ENCODE data around the gene GOLGA7B. TPM values are rescaled to one million over a fixed set of nuclear protein-coding genes. Genes with fewer than 3 reads are reported as not detected.

GOLGA7B gene
- total RNA-seq, result 1 to 10 TPM; 3.8 to 7.7 TPM

GRCh38 chr10:97849687-97850402 is at the start of gene GOLGA7B:
GOLGA7B (plus strand) TSS chr10:97849843; CDS start chr10:97850304, 461 bp downstream.

Other genes with a start within 250 kb of the GOLGA7B start
- gene MORN4, start 216.3 kb upstream of the GOLGA7B start, total RNA-seq, result 1 to 10 TPM; 4.1 to 4.3 TPM
- 10 to 100 TPM; 18.6 to 23.7 TPM for gene PI4K2A, start 209.2 kb upstream of the GOLGA7B start, total RNA-seq
- 100 to 1,000 TPM; 198 to 284 TPM for gene AVPI1, start 162.6 kb upstream of the GOLGA7B start, total RNA-seq
- 10 to 100 TPM; 70.6 to 89.1 TPM for gene MARVELD1, start 136.1 kb upstream of the GOLGA7B start, total RNA-seq
- 10 to 100 TPM; 37.9 to 40.6 TPM for gene ZFYVE27, start 112.7 kb upstream of the GOLGA7B start, total RNA-seq
- gene SFRP5, start 77.8 kb upstream of the GOLGA7B start, total RNA-seq, result not detected
- under 1 TPM; under 0.01 to 0.34 TPM for gene CRTAC1, start 180.8 kb downstream of the GOLGA7B start, total RNA-seq